AG09309 (cell line): ENCODE results near the gene PLA2G4A.

Experiments used
- DNase-seq: peaks from one replicate; pipeline ENCODE4 v3.0.0-alpha.2; 2010; ENCODE audit warnings: low read depth
- H3K4me3 ChIP-seq: 2 replicates; pipeline ENCODE4 v1.5.1; 2011; ENCODE audit warnings: mild to moderate bottlenecking, low read depth, low read length, moderate library complexity; ENCODE audit not compliant: control insufficient read depth
- TF ChIP-seq, protein P1 (sequence below): IDR thresholded peaks from 2 replicates; pipeline ENCODE4 v1.5.1; 2011; ENCODE audit warnings: mild to moderate bottlenecking, low read depth, low read length, inconsistent platforms; ENCODE audit not compliant: insufficient read depth, control insufficient read depth; ENCODE audit errors: missing control alignments

The PLA2G4A gene

DNA sequence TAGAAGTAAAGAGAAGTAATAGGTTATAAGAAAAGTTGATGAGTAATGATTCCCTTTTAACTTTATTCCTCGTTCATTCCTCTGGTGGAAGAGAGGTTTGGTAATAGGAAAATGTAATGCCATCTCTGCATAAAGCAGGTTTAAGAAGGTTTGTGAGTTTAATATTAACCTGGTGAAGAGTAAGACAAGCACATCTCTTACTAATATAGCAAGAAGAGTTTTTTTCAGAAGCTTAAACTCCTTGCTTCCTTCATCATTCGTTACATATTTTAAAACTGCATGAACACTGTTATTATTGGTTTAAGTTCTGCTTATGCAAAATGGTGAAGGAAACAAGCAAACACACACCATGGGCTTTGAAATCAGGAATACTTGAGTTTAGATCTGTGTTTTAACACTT is 9.2 kb upstream of the PLA2G4A start:
- no peak overlapping the region for H3K4me3 ChIP-seq
- DNase-seq: no peak
- TF ChIP-seq, protein P1, sequence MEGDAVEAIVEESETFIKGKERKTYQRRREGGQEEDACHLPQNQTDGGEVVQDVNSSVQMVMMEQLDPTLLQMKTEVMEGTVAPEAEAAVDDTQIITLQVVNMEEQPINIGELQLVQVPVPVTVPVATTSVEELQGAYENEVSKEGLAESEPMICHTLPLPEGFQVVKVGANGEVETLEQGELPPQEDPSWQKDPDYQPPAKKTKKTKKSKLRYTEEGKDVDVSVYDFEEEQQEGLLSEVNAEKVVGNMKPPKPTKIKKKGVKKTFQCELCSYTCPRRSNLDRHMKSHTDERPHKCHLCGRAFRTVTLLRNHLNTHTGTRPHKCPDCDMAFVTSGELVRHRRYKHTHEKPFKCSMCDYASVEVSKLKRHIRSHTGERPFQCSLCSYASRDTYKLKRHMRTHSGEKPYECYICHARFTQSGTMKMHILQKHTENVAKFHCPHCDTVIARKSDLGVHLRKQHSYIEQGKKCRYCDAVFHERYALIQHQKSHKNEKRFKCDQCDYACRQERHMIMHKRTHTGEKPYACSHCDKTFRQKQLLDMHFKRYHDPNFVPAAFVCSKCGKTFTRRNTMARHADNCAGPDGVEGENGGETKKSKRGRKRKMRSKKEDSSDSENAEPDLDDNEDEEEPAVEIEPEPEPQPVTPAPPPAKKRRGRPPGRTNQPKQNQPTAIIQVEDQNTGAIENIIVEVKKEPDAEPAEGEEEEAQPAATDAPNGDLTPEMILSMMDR: no peak

DNA sequence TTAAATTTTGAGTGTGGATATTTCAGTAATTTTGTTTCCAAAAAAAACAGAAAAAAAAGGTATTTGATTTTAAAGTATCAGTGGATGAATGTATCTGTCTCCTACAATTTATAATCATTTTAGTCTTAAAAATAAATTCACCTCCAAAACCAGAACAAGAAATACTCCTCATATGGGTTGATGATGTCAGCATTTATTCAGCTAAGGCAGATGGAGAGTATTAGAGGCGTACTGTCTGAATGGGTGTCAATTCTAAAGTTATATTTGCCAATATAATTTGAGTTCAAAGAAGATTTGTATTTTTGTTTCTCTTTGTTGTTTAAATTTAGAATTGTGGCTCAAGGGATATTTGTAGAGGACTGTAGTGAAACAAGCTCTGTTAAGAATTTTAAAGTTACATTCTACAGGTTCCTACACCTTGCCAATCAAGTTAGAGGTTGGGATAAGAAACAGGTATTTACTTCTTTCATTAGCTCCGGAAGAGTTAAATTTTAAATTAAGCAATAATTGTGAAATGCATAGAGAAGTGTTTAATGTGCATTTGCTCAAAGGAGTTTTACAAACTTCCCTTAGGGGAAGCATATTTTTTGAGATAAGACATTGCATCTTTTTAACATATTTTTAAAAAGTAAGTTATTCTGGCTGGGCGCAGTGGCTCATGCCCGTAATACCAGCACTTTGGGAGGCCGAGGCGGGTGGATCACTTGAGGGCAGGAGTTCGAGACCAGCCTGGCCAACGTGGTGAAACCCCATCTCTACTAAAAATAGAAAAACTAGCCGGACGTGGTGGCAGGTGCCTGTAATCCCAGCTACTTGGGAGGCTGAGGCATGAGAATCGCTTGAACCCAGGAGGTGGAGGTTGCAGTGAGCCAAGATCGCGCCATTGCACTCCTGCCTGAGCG is 1.2 kb downstream of the PLA2G4A start:
- DNase-seq: no peak
- H3K4me3 ChIP-seq: no peak overlapping the region; the same call in 1 of the 2 replicates
- TF ChIP-seq, protein P1: no peak

DNA sequence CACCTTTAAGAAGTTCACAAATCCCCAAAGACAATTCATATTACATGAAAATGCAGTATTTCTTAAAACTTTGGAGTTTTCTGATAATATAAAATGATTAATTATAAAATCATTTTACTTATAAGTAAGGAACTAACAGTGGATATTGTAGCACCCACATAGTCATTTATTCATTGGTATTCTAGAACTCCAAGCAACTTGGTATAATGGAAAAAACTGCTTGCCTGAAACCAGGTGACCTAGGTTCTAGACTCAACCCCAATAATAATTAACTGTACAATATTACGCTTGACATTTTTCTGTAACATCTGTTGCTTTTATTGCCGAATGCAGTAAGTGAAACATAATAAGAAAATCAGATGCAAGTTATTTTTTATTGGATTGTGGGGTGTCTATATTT is 2.4 kb downstream of the PLA2G4A start:
- TF ChIP-seq, protein P1: no peak
- H3K4me3 ChIP-seq: no peak overlapping the region
- no peak for DNase-seq

DNA sequence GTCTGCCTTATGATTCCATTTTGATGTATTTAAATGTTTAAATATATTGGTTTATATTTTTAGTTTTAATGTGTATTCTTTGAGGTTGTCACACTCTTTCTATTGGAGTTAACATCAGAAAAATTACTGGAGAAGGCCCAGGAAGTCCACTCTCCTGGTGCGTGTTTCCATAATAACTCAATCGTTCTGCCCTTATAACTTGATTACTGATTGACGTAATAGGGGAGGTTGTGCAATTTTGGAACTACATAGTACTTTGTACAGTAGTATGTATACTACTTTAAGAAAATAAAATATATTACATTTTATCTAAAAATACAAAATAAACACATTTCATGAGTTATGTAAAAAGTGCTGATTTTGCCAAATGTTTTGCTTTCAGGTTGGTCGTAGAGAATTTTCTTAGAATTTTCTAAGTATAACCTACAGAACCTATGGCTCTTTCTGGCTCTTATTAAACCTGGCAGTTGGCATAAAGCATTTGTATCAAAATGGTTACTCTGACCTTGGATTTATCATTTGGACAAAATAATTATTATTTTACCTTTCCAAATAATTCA is 5.7 kb downstream of the PLA2G4A start:
- TF ChIP-seq, protein P1: no peak
- DNase-seq: no peak
- no peak overlapping the region for H3K4me3 ChIP-seq

DNA sequence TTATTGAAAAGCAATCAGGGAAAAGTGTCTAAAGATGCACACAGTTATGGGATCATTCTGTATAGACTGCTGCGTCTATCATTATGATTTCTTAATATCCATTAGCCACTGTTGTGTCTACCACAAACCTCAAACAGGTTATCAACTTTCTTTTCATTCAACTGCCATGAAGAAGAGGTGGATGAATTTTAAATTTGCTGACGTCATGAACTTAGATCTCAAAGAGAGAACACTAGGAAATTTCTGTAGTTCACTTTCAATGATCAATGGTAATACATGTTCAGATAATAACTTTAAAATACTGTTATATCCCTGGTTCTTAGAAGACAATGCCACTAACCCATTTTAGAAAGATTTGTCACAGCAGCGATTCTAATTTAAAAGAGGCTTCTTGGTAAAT is 6.7 kb downstream of the PLA2G4A start:
- TF ChIP-seq, protein P1: no peak
- DNase-seq: no peak
- H3K4me3 ChIP-seq: no peak overlapping the region

DNA sequence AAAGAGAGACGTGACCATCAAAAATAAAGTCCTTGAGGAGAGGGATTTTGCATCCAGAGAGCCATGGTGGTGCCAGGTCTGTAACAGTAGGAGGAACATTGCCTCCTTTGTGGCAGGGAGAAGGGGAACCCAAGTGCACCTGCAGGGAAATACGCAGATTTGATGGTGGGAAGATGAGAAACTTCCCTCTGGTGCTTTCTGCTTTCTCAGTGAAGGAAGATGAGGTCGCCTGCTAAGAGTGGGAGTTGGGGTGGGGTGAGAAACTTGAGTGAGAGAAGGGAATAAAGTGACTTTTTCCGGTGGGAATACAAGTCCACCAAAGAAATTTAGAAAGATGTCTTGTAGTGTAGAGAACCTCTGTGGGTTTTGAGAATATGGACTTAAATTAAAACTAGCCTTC is 9.1 kb downstream of the PLA2G4A start:
- DNase-seq: no peak
- TF ChIP-seq, protein P1: no peak
- no peak overlapping the region for H3K4me3 ChIP-seq
